HG03060 (cell line): ENCODE data around the gene C10orf105.

Experiments used
- ATAC-seq: cut with Tn5 transposase; IDR thresholded peaks from one replicate; pipeline ENCODE4 v1.9.1; 2021; ENCODE audit warnings: low read depth, moderate number of reproducible peaks; ENCODE audit not compliant: unreplicated experiment

Gene C10orf105

DNA sequence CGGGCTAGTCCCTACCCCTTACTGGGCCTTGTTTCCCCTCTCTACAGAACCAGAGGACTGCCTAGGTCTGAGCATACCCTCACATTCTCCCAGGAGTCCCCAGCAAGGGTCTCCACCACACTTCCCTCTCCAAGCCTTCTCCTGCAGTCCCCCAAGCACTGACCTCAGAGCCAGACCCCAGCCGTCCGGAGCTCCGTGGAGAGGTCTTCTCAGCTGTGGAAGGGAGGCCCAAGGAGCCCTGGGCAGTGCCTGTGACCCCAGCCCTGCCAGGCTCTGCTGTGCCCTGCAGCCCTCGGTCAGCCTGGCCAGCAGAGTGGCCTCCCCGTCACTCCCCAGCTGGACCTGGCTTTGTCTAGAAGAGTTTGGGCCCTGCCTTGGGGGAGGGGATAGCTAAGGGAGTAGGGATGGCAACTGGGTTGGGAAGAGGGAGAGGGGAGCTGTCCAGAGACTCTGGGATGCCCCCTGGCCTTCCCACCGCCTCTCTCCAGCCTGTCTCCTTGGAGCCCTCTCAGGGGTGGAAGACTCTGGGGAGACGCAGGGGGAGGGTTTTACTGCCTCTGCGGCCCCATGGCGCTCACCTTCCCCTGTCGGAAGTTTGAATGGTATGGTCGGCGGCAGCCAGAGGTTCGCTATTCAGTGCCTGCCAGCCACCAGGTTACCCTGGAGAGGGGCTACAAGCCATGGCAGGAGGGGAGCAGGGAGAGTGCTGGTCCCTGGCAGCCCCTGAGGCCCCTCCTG lies at the start of gene C10orf105:
Gene C10orf105 (minus strand): TSS at position 315 of the 738 bp plus-strand sequence. CDS start 3,441 bp downstream, outside the sequence.
- no peak for ATAC-seq

- no peak for ATAC-seq
These were observed 48.0 kb upstream of the C10orf105 start for GRCh38 chr10:71767420-71768035.

GRCh38 chr10:71766717-71767419 lies 47.3 kb upstream of the C10orf105 start:
- ATAC-seq, result no peak

DNA sequence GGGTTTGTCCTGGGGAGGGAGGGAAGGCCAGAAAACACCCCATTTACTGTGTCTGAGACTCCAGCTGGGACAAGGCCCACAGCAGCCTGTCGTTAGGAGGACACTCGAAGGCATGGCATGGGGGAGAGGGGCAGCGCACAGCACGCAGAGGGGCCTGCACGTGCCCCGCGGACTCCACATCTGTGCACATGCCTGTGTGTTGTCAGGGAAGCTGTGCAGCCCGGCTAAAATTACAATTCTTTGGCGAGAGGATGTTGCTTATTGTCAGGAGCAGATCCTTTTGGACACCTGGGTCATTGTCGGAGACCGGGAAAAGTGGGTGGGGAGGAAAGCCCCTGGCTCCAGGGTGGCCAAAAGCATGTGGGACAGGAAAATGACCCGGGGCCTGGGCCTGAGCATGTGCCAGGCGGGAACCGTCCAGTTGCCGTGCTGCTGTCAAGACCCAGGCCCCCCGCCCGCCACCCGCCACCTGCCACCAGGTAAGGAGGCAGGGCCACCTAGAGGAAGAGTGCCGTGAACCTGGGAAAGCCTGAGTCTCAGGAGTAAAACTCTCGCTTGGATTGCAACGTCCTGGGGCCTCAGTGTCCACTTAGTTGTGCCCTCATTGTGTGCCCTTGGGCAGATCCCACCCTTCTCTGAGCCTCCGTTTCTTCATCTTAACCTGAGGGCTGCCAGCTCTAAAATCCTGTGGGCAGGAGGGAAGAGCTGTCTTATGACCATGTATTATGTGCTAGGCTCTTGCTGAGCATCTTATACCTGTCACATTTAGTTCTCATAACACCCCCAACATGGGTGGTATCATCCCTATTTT lies 46.5 kb upstream of the C10orf105 start:
- ATAC-seq, result no peak

DNA sequence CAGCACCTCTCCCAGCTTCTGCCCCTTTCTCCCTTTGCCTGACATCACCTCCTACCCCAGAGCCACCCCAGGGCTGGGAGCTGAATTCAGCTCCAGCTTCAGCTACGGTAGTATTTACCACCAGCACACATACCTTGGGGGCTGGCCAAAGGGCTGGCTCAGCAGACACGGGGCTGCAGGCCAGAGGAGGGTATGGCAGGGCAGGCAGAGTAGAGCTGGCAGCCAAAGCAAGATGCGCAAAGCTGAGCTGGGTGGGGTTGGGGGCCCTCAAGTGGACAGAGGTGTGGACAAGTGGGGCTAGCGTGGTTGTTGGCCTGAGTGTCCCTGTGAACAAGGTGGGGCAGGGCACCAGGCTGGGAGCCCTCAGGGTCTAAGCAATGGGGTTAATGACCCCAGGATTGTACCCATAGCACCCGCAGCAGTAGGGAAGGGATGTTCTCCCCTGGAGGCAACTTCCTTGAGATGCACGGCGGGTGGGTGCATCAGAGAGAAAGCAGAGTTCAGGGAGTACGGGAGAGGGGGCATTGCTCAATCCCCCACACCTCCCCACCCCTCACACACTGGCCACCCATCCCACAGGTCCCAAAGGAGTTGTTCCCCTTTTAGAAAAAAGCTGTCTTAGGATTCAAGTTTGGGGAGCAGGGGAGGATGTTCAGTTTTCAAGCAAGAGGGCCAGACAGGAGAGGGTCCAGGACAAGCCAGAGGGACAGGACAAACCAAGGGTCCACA lies 45.8 kb upstream of the C10orf105 start:
- no peak for ATAC-seq

DNA sequence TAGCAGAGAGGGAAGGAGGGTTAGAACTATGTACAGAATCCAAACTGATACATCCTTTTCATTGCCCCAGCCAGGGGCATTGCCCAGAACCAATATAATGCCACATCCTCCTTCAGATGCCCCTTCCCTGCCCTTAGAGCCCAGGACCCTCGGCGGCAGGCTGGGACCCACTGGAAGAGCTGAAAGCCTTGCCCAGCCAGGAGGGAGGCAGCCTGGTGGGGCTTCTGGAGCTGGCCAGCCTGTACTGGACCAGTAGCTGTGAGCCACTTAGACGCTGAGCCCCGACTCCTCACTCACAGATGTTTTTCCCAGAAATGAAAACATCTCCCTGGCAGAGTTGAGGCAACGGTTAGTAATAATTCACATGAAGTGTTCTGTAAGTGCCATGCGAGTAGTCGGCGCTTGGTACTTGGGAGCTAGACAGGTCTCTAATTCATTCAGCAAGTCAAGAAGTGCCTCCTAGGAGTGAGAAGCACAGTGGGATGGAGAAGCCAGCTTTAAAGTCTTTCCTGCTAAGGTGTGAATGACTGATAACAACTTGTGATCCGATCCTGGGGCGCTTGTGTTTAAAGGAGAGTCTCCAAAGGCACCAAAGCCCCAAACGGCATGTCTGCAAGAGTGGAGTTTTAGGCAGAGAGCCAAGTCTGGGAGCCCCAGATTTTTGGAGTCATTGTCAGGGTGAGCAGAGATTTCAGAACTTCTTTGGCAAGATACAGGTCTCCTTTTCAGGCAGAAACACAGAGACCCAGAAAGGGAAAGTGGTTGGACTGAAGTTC lies 44.0 kb upstream of the C10orf105 start:
- no peak for ATAC-seq

DNA sequence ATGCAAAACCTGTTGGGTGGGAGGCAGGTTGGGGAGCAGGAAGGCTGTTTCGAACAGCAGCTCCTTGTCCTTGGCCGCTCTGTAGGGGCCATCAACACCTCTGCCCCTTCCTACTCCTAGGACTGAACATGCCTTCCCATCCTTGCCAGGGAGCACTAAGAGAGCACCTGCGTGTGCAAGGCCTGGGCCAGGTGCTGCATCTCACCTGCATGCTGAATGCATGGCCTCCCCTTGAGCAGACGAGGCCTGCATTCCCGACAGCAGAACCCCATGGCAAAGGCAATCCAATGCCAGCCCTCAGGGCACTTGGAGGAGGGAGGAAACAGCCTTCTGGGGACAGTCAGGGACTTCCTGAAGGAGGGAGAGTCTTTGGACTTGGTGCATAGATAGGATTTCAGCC lies 42.7 kb upstream of the C10orf105 start:
- no peak for ATAC-seq

DNA sequence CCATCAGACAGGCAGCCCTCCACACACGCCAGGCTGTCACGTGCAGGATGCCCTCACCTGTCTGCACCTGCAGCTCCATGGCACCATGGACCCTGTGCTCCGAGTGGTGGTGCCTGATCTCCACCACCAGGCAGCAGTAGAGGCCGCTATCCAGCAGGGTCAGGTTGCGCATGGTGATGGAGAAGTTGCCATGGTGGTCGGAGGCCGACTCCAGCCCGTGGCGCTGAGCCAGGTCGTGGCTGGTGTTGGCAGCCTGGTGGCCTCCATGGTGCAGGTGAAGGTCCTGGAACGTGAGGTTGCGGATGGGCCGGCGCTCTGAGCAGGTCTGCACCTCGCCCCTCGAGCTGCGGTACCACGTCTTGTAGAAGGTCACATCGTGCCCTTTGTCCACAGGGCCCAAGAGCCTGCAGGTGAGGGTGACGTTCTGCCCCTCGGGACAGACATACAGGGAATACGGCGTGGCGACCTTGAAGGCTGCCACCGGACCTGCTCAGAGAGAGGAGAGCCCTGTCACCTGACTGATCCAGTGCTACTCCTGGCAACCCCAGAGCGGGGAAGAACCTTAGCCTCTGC lies 42.0 kb upstream of the C10orf105 start:
- ATAC-seq, result no peak

DNA sequence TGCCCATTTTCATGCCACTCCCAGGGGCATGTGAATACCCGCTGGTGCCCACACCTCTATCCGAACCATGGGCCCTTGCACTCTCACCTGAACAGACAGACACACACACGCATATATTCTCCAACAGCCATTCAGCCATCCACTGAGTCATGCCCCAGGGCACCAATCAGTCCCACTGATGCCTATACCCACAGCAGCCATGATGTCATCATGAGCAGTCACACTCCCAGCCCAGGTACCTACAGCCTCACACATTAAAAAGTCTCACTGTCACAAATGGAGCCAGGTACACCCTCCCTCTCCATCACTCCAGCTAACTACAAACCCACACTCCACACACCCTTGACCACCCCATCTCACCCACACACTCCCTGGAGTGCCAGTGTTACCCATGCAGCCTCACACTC lies 41.5 kb upstream of the C10orf105 start:
- no peak for ATAC-seq

GRCh38 chr10:71757399-71757922 lies 37.9 kb upstream of the C10orf105 start:
- no peak for ATAC-seq

- no peak for ATAC-seq
These were observed 37.0 kb upstream of the C10orf105 start for GRCh38 chr10:71756311-71757191.

DNA sequence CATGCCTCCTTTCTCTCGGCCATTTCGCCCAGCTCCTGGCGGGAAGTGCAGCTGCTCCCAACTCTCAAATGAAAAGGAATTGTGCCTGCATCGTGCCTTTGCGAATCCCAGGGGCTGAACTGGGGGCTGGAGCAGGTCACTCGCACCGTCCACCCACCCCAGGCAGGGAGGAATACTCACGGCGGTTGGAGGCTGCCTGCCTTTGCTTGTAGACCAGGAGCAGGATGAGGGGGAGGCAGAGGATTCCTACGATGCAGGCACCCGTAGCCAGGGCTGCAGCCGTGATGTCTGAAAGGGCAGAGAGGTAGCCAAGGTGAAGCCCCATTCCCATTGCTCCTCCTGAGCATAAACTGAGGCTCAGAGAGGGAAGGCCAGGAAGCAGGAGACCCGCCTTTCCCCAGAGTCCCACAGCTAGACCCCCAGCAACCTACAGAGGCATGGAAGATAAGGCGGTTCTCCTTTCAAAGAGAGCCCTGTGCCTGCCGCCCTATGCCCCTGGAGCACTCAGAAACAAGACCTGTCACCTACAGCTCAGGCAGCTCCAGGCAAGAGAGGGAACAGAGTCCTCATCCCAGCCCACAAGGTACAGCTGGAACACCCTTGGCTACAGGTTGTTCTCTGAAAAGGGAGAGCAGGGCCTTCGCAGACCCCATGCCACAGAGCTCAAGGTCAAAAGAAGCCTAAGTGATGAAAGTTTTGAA lies 35.8 kb upstream of the C10orf105 start:
- ATAC-seq, result no peak

- ATAC-seq, result no peak
These were observed 35.0 kb upstream of the C10orf105 start for GRCh38 chr10:71754562-71754961.

GRCh38 chr10:71753960-71754505 lies 34.5 kb upstream of the C10orf105 start:
- no peak for ATAC-seq

DNA sequence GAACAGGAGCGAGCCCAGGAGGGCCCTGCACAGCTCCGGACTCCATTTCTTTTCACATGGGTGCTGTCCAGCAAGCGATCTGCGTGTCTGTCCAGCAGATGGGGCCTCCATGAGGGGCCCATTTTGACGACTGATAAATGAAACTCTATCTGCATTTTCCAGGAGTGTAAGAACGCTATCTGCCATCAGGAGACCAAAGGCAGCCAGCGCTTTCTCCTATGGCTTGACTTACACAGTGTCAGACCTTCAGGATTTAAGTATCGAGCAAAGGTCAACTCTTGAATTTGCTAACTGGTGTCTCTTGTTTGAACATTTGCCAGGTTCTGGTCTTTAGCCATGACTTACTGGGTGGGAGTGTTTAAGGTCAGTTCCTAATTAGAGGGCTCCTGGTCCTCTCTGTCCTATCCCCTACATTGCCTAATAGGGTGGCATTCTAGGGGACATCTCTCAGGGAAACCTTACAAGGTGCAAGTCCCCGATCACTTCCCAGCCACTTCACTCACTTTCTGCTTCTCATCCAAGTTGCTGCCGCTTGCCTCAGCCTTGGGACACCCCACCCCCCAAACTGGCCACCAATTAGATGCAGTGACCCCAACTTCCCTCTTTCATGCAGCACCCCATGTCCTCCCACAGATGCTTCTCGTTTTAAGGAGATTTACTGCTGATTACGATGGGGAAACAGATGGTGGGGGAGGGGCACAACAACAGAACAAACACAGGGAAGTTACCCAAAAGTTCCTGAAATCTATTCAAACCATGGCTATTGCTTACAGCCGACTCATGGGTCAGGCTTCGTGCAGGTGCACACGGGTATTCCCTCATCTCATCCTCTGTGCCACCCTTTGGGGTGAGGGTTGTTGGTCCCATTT lies 33.7 kb upstream of the C10orf105 start:
- no peak for ATAC-seq
